GM12891 (cell line): ENCODE measurements around the gene PDLIM7.

Experiments
- POLR2A ChIP-seq: IDR thresholded peaks from 2 replicates; pipeline ENCODE4 v1.6.1; 2011; ENCODE audit warnings: low read depth, low read length, control low read depth
- SPI1 ChIP-seq: IDR thresholded peaks from 2 replicates; pipeline ENCODE4 v1.6.1; 2011; ENCODE audit warnings: low read depth, low read length, control low read depth
- TAF1 ChIP-seq: IDR thresholded peaks from 2 replicates; pipeline ENCODE4 v1.6.1; 2011; ENCODE audit warnings: low read depth, low read length, control low read depth

DNA sequence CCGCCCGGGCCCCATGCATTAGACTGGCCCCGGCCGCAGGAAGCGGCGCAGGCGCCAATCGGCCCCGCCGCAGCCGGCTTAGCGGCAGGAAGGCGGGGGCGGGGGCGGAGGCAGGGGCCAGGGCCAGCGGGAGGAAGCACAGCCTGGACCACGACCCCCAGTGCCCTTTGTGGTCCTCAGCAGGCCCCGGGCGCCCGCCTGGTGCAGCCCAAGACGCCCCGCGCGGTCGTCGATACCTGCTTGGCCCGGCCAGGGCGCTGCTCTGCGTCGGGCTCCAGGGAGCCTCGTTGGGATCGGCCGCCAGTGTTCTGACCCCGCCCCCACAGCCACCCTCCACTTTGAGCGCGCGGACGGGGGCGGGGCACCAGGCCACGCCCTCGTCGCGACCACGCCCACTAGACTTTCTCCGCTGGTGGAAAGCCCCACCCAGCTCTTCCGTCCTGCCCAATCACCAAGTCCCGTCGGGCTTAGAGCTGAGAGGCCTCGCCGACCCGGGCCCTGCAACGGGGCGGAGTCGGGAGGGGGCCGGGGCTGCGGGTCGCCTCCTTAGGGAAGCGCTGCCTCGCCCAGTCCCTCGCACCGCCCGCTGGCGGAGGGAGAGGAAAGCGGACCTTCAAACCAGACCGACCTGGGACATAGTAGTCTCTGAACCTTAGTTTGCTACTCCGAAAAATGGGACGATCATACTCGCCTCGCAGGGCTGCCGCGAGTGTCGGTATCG is at the start of gene PDLIM7:
- 0 out of 2 replicates have a peak, but pooled peaks have one; percentile 3 for TF ChIP-seq SPI1
- peak; percentile 88 for TF ChIP-seq TAF1
- peak; percentile 89 for TF ChIP-seq POLR2A
